Measurements from ENCODE around the gene PPP1R37. TPM values are rescaled to one million over a fixed set of nuclear protein-coding genes. Genes with fewer than 3 reads are reported as not detected.

The PPP1R37 gene
- total RNA-seq, 2 donors from 2014 or later, result 21.7 to 22.9 TPM

- H3K36me3 ChIP-seq, result no peaks in the 10 kb centered on the region
- no peak for DNase-seq (ENCODE audit: low spot score)
- H3K4me3 ChIP-seq, result peak overlapping the region; percentile 91 to 93
- H3K9me3 ChIP-seq, result no peaks in the 10 kb centered on the region
- H3K27me3 ChIP-seq, result no peaks in the 10 kb centered on the region
- TF ChIP-seq CTCF (IDR thresholded peaks at IDR 0.05), result no peak
- peak overlapping the region; percentile 68 to 75 for H3K27ac ChIP-seq
- peaks cover 0 to 42% of the 10 kb centered on the region in 2 donors for H3K4me1 ChIP-seq
Measured at GRCh38 chr19:45078390-45079062, 14.5 kb upstream of the PPP1R37 start.

GRCh38 chr19:45079063-45079910 lies 13.7 kb upstream of the PPP1R37 start, which contains the start of gene GEMIN7:
TSS of gene GEMIN7 (plus strand) at chr19:45079260. CDS start at chr19:45090115, 10,855 bp downstream.
- Histone ChIP-seq H3K27ac (peak within 1 kb of the TSS; percentile 68 to 75), H3K36me3 (no peaks in the 10 kb centered on the region), H3K27me3 (no peaks in the 10 kb centered on the region), H3K4me3 (peak within 1 kb of the TSS; percentile 91 to 93), H3K4me1 (peaks cover 0 to 42% of the 10 kb centered on the region in 2 donors), H3K9me3 (no peaks in the 10 kb centered on the region)
- peak; percentile 70 for DNase-seq (ENCODE audit: low spot score)
- TF ChIP-seq CTCF (IDR thresholded peaks at IDR 0.05), result peak in 1 of 2 donors; percentile 32

GRCh38 chr19:45079911-45080370 lies 13.0 kb upstream of the PPP1R37 start:
- no peak for DNase-seq (ENCODE audit: low spot score)
- Histone ChIP-seq H3K4me3 (peak overlapping the region; percentile 91 to 93), H3K27me3 (no peaks in the 10 kb centered on the region), H3K36me3 (no peaks in the 10 kb centered on the region), H3K27ac (peak overlapping the region in 1 of 2 donors; percentile 75), H3K9me3 (no peaks in the 10 kb centered on the region), H3K4me1 (peaks cover 0 to 40% of the 10 kb centered on the region in 2 donors)
- no peak for TF ChIP-seq CTCF (IDR thresholded peaks at IDR 0.05)

- no peak for DNase-seq (ENCODE audit: low spot score)
Measured at GRCh38 chr19:45082170-45082569, 10.8 kb upstream of the PPP1R37 start.

GRCh38 chr19:45086480-45086879 lies 6.5 kb upstream of the PPP1R37 start:
- Histone ChIP-seq H3K36me3 (peaks cover 8% of the 10 kb centered on the region), H3K9me3 (no peaks in the 10 kb centered on the region), H3K27ac (no peak overlapping the region), H3K27me3 (no peaks in the 10 kb centered on the region), H3K4me3 (no peak overlapping the region), H3K4me1 (peaks cover 0 to 7% of the 10 kb centered on the region in 2 donors)
- TF ChIP-seq CTCF (IDR thresholded peaks at IDR 0.05), result no peak
- DNase-seq (ENCODE audit: low spot score), result no peak

More at GRCh38 chr19:45082170-45082569, 10.8 kb upstream of the PPP1R37 start:
- Histone ChIP-seq H3K9me3 (no peaks in the 10 kb centered on the region), H3K27ac (no peak overlapping the region), H3K4me3 (no peak overlapping the region), H3K27me3 (no peaks in the 10 kb centered on the region), H3K36me3 (no peaks in the 10 kb centered on the region), H3K4me1 (peaks cover 0 to 19% of the 10 kb centered on the region in 2 donors)
- no peak for TF ChIP-seq CTCF (IDR thresholded peaks at IDR 0.05)

Data from right atrium auricular region (tissue), 2 donors.